EL (cell line): Measurements from ENCODE around the gene LILRA6.
A peak's percentile ranks its signal among the peaks of the same experiment; 100 is the strongest.
"Not testable (repeated sequence)": the region's sequence is repeated elsewhere in the genome, so short reads cannot be mapped to it uniquely, and the experiment has no call there.

Source experiments
- DNase-seq: peaks from one replicate; pipeline ENCODE4 v3.0.0-alpha.2; 2016

The LILRA6 gene

DNA sequence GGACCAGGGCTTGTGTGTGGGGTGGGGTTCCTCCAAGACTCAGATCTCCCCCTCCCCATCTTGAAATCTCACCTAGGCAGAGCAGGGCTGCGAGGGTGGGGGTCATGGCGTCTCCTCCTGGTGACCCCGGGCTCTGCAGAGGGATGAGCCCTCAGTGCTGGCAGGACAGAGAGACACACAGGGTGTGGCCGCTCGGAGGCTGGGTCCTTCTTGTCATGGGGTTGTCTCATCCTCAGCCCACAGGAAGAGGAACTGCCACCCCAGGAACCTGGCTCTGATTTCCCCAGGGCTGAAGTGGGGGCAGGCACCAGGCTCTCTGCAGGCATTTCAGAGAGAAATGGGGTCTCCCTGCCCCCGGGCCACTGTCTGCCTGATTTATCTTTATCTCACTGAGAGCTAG lies at the start of gene LILRA6:
LILRA6 (minus strand) TSS at position 145 of the 400 bp plus-strand sequence.
- DNase-seq = not testable (repeated sequence)

GRCh38 chr19:54289160-54289559 lies 46.6 kb upstream of the LILRA6 start:
- not testable (repeated sequence) for DNase-seq

DNA sequence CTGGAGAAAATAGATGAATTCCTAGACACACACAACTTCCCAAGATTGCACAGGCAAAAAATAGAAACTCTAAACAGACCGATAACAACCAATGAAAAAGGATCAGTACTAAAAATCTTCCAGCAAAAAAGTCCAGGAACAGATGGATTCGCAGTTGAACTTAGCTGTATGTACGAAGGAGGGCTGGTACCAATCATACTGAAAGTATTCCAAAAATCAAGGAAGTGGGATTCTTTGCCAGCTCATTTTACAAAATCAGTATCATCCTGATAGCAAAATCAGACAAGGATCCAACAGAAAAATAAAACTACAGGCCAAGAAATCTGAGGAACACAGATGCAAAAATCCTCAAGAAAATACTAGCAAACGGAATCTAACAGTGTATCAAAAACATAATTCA lies 44.9 kb upstream of the LILRA6 start:
- peak; percentile 77 for DNase-seq

GRCh38 chr19:54286283-54286682 lies 43.7 kb upstream of the LILRA6 start:
- DNase-seq = not testable (repeated sequence)

DNA sequence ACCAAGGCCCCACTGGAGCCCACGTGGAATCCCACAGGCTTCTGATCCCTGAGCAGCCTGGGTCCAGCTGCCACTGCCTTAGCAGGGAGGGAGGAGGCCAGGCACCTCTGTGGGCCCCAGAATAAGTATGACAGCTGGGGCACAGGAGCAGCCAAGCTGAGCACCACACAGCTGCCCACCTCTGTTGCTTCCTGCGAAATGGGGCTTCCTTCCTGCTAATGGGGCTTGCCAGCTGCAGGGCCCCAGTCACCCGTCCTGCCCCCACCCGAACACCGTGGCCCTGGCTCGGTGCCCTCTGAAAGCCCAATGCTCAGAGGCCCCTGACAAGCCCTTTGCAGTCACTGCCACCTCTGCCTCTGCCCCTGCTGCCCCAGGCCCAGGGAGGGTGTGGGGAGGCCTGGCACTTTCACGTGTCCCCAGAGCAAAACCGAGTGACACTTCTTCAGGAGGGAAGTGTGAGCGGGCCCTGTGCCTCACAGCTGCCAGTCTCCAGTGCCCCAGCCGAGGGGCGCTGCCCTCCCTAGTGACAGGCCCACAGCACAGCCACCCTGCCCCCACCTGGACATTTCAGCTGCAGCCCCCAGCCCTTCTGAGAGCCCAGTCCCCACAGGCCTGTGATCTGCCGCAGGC lies 43.0 kb upstream of the LILRA6 start:
- DNase-seq = not testable (repeated sequence)

DNA sequence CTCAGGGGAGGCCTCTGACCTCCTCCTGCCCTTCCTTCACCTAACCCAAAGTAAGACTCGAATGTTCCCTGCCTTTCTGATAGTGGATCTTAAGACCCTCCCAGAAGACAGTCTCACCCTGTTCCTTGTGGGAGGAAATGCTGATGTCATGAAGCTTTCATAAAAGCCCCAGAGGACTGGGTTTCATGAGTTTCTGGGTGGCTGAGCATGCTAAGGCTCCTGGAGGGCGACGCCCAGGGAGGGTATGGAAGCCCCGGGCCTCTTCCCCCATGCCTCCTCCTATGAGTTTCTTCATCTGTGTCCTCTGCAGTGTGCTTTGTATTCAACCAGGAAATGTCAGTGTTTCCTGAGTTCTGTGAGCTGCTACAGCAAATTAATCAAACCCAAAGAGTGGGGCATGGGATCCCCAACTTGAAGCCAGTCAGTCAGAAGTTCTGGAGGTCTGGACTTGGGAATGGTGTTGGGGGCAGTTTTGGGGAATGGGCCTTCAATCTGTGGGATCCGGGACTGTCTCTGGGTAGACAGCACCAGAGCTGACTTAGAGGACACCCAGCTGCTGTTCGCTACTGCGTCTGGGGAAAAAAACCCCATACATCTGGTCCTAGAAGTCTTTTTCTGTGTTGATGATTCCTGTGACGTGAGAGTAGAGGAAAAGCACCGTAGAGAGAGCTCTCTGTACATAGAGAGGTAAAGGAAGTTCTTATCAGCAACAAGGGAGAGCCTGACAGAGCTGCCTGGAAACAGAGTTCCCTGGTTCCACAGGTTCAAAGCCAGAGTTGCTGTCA lies 40.3 kb upstream of the LILRA6 start:
- DNase-seq = no peak

DNA sequence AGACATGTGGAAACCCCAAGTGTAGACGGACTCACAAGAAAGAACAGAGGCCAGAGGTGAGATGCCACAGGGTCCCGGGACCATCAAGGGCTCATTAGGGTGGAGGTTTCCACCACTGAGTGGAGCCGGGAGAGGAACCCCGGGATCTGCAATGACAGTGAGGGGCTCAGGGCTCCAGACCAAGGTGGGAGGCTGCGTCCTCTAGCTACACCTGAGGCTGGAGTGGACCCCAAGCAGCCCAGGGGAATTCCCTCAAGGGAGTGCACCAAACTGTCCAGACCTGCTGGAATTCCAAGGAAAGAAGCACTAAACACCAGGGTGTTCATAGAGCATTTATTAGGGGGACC lies 39.1 kb upstream of the LILRA6 start:
- not testable (repeated sequence) for DNase-seq

- DNase-seq = no peak
Measured at GRCh38 chr19:54281007-54281728, 38.6 kb upstream of the LILRA6 start, which contains the start of gene LILRB2. Gene LILRB2 (minus strand): TSS chr19:54281110. CDS start chr19:54280496, 614 bp downstream.

DNA sequence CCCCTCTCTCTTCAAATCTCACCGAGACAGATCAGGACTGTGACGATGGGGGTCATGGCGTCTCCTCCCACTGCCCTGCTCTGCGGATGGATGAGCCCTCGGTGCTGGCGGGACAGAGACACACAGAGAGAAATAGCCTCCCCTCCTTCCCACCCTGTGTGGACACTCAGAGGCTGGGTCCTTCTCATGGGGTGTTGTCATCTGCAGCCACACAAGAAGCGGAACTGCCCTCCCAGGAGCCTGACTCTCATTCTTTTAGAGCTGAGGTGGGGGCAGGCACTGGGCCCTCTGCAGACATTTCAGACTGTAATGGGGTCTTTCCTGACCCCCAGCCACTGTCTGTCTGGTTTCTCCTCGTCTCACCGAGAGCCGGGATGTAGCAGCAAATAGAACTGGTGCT lies 37.9 kb upstream of the LILRA6 start:
- DNase-seq = not testable (repeated sequence)

GRCh38 chr19:54280025-54280424 lies 37.4 kb upstream of the LILRA6 start:
- DNase-seq = not testable (repeated sequence)

- DNase-seq = no peak
Measured at GRCh38 chr19:54279406-54279962, 36.9 kb upstream of the LILRA6 start.

GRCh38 chr19:54278571-54279195 lies 36.1 kb upstream of the LILRA6 start:
- DNase-seq = not testable (repeated sequence)

DNA sequence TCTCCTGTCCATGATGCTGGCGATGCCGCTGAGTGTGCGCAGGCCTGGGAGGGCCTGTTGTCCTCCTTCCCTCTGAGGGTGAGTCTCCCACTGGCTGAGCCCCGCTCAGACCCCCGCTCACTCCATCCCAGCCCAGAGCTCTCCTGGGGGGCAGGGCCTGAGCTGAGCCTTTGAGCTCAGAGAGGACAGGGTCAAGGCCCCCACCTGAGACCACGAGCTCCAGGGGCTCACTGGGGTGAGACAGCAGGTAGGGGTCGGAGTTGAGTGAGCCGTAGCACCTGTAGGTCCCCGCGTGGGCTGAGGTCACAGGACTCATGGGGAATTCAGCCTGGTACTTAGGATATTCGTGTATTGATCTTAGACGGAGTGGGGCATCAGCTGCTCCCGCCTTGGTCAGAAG lies 35.5 kb upstream of the LILRA6 start:
- not testable (repeated sequence) for DNase-seq

DNA sequence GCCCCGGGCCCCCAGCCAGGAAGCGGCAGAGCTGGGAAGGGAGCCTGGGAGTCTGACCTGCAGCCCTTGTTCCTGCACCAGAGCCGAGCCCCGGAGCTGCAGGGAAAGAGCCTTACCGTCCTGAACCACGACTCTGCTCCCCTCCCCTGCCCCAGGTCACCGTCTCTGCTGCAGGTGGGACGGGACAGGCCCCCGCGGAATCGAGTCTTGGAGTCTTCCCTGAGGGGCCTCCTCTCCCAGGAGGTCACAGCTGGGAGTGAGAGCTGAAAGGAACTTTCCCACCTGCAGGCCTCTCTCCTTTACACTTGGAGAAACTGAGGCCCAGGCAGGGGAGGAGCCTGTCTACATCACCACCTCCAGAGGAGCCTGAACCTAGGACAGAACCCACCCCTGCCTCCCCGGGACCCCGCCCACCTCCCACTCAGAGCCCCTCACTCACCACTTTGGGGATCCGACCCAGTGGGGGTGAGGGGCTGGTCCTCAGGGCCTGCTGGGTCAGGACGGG lies 34.6 kb upstream of the LILRA6 start:
- DNase-seq = not testable (repeated sequence)

GRCh38 chr19:54275951-54276350 lies 33.4 kb upstream of the LILRA6 start:
- no peak for DNase-seq

GRCh38 chr19:54274516-54274915 lies 31.9 kb upstream of the LILRA6 start:
- not testable (repeated sequence) for DNase-seq

DNA sequence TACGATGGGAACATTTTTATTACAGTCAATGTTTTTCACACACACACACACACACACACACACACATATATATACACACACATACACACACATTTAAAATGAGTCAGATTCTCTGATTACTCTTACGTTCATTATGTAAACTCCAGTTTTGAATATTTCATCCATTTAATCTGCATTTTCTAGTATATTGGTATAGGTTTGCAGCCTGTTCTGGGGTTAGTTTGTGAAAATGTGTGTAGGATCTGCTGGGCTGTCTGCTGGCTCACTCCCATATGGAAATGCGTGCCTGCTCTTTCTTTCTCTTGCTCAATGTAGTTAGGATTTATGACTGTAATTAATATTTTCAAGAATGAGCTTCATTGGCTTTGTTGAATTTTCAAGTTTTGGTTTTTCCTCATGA lies 31.2 kb upstream of the LILRA6 start:
- no peak for DNase-seq

DNA sequence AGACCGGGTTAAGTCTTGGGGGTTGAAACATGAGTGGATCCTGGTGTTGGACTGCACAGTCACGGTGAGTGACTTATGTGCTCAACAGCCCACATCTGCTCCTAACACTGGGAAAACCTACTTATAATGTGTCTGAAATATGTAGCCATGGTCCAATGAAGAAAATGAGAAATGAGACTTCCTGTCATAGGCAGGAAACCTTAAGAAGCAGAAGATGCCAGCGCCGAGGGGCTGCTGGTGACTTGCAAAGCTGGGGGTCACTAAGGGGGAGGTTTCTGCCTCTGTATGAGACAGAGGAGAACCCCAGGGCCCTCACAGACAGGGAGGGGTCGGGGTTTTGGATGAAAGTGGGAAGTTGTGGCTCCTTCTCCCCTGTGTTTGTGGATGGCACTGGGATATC lies 29.6 kb upstream of the LILRA6 start:
- not testable (repeated sequence) for DNase-seq

DNA sequence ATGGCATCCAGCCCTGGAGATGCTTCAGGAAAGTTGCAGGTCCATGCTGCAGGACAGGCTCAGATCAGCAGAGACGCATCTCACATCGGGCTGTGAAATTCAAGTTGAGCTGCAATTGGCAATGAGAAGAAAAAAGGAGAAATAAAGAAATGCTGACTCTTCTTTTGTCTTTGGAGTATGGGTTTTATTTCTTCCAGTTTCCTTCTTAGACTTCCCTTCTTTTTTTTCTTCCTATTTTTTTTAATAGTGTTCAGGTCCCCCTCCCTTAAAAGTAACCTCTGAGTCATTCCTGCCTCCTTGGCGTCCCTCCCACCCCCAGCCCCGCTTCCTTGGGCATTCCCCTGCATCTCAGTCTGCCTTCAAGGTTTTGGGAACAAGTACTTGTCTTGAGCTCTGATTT lies 29.0 kb upstream of the LILRA6 start:
- DNase-seq = not testable (repeated sequence)

DNA sequence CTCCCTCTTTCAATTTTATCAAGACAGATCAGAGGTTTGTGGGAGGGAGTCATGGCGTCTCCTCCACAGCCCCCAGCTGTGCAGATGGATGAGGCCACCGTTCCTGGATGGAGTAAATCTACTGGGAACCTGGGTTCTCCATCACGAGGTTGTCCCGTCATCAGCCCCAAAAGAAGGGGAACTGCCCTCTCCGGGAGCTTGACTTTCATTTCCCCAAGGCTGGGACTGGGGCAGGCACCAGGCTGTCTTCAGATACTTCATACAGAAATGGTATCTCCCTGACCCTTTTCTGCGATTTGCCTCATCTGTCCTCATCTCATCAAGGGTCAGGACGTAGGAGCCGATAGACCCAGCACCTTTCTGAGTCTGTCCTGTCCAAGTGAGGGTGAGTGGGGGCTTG lies 28.5 kb upstream of the LILRA6 start:
- DNase-seq = no peak

DNA sequence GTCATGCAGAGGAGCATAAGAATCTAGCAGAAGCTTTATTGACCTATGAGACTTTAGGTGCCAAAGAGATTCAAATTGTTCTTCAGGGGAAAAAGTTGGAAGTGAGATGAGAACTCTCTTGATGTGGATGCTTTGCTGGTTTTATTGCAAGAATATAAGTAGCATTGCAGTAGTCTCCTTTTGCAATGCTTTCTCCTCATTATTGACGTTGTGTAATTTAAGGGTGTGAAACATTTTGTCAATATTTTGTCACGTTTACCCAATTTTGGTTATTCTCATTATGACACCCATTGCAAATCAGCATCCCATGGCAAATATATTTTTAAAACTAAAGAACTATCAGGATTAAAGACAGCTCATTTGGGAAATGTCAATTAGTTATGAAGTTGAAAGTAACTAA lies 26.3 kb upstream of the LILRA6 start:
- no peak for DNase-seq

DNA sequence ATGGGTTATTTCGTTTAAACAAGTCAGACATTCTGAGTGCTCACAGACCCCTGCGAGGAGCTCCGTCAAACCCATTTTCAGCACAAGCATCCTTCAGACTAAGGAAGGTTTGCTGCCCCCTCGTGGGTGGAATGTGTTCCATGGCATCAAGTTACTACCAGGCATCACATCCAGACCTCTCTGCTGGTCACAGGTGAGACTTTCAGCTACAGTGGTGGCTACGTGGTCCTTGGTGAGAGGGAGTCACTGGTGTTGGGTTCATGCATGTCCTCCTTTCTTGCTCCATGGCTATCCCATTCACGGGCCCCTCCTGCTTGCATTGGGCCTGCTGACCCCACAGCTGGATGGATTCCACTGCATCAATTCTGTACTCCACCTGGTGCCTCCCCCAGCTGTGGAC lies 23.5 kb upstream of the LILRA6 start:
- peak; percentile 67 for DNase-seq

DNA sequence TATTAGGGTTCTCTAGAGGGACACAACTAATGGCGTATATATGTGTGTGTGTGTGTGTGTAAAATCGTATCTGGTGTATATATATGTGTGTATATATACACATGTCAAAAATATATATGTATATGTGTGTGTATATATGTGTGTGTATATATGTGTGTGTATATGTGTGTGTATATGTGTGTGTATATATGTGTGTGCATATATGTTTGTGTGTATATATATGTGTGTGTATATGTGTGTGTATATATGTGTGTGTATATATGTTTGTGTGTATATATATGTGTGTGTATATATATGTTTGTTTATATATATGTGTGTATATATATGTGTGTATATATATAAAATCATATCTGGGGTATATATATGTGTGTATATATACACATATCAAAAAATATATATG lies 19.9 kb upstream of the LILRA6 start:
- no peak for DNase-seq
